ENCODE results near the gene GMCL2. TPM values are rescaled to one million over a fixed set of nuclear protein-coding genes. Genes with fewer than 3 reads are reported as not detected.

GMCL2 gene
- total RNA-seq, 2 experiments from 2014 or later, result not detected

Other genes with a start within 250 kb of the GMCL2 start
- gene PROP1, start 191.1 kb downstream of the GMCL2 start, total RNA-seq (2014; rRNA removed; shearing (Covaris generic)), result not detected in 2 replicates
- gene PROP1, start 191.1 kb downstream of the GMCL2 start, total RNA-seq (2022), result not detected in 2 replicates
- gene N4BP3, start 73.8 kb downstream of the GMCL2 start, total RNA-seq (2014; rRNA removed; shearing (Covaris generic)), result 23.7 and 28.3 TPM in 2 replicates
- gene N4BP3, start 73.8 kb downstream of the GMCL2 start, total RNA-seq (2022), result 22.3 and 26.1 TPM in 2 replicates
- 54.2 and 68.3 TPM in 2 replicates for gene RMND5B, start 56.4 kb downstream of the GMCL2 start, total RNA-seq (2014; rRNA removed; shearing (Covaris generic))
- gene RMND5B, start 56.4 kb downstream of the GMCL2 start, total RNA-seq (2022), result 63.2 and 63.7 TPM in 2 replicates
- gene NHP2, start 33.5 kb downstream of the GMCL2 start, total RNA-seq (2014; rRNA removed; shearing (Covaris generic)), result 309 and 344 TPM in 2 replicates
- gene NHP2, start 33.5 kb downstream of the GMCL2 start, total RNA-seq (2022), result 183 and 216 TPM in 2 replicates
- gene HNRNPAB, start 17.2 kb upstream of the GMCL2 start, total RNA-seq (2014; rRNA removed; shearing (Covaris generic)), result 146 and 184 TPM in 2 replicates
- gene HNRNPAB, start 17.2 kb upstream of the GMCL2 start, total RNA-seq (2022), result 326 and 350 TPM in 2 replicates
- gene PHYKPL, start 45.4 kb upstream of the GMCL2 start, total RNA-seq (2014; rRNA removed; shearing (Covaris generic)), result 69.7 and 86.3 TPM in 2 replicates
- gene PHYKPL, start 45.4 kb upstream of the GMCL2 start, total RNA-seq (2022), result 139 and 146 TPM in 2 replicates

All from OCI-LY7 (cell line).